Measurements from ENCODE around the gene GPX7. TPM values are rescaled to one million over a fixed set of nuclear protein-coding genes. Genes with fewer than 3 reads are reported as not detected.

The GPX7 gene
- total and polyA plus RNA-seq, 2 of the 4 experiments (the other 2 are of a cell fraction): 3.4 to 3.8 TPM

DNA sequence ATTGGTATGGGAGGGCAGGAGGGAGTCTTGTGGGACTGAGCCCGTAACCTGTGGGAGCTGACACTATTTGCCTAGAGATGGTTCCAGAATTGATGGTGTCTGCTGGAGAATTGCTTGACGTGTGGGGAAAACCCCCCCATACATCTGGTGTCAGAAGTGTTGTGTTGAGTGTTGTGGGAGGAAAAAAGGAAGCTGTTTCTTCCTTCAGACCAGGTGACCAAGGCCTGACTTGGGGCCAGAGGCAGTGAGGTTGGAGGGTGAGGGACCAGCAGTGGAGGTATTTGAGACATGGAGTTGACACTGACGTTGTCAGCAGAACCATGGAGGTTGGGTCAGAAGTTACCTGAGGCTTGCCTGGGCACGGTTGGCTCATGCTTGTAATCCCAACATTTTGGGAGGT is 39.1 kb downstream of the GPX7 start:
- Histone ChIP-seq H3K27ac (ENCODE audit: insufficient read depth, low read length) (no peak overlapping the region), H3K36me3 (ENCODE audit: control insufficient read depth, insufficient read depth, low read length) (no peaks in the 10 kb centered on the region), H4K8ac (ENCODE audit: low read depth in 2 of 2, low read length in 2 of 2) (no peak overlapping the region), H2BK20ac (ENCODE audit: low read depth, low read length) (no peak overlapping the region), H2BK15ac (ENCODE audit: low read depth, low read length) (no peak overlapping the region), H2AK5ac (ENCODE audit: low read depth, low read length) (no peak overlapping the region), H3K14ac (replicated peaks; ENCODE audit: low read depth, low read length) (no peak overlapping the region), H4K91ac (ENCODE audit: insufficient read depth, low read depth, low read length) (no peak overlapping the region), H3K9me3 (ENCODE audit: control insufficient read depth, insufficient read depth, low read length) (no peaks in the 10 kb centered on the region), H3K9ac (ENCODE audit: low read depth, low read length) (no peak overlapping the region), H3K56ac (ENCODE audit: extremely low read depth, insufficient read depth, low read length) (no peak overlapping the region), H3K18ac (ENCODE audit: low read depth, low read length) (no peak overlapping the region), H2BK120ac (ENCODE audit: low read depth, low read length) (no peak overlapping the region), H4K5ac (ENCODE audit: low read depth, low read length) (no peak overlapping the region), H3K4me1 (ENCODE audit: control insufficient read depth, insufficient read depth, low read length) (no peaks in the 10 kb centered on the region), H3K79me1 (ENCODE audit: low read depth in 1 of 2, low read length in 2 of 2) (no peaks in the 10 kb centered on the region), H3K4me3 (ENCODE audit: insufficient read depth, low read depth, low read length) (no peak overlapping the region), H3K27me3 (ENCODE audit: control insufficient read depth, insufficient read depth, low read length) (peaks cover 16% of the 10 kb centered on the region), H4K20me1 (ENCODE audit: insufficient read depth, low read length) (no peaks in the 10 kb centered on the region), H3K4me2 (ENCODE audit: low read depth, low read length) (no peak overlapping the region), H2AK9ac (replicated peaks; ENCODE audit: low read depth, low read length, poor library complexity) (no peak overlapping the region), H3K4ac (ENCODE audit: low read depth, low read length) (no peak overlapping the region), H3K23ac (ENCODE audit: low read depth, low read length) (no peak overlapping the region), H2BK5ac (ENCODE audit: low read depth, low read length, poor library complexity, severe bottlenecking) (no peak overlapping the region), H3K9me1 (ENCODE audit: insufficient read depth, low read length) (no peaks in the 10 kb centered on the region), H2AFZ (replicated peaks; ENCODE audit: low read length, poor library complexity) (no peak overlapping the region)
- no TSS peak for BruUV-seq (replicated peaks)
- ATAC-seq (ENCODE audit: low read depth) (no peak), DNase-seq (no peak)
- in situ Hi-C loops (cut with MboI; ENCODE audit: low sequenced_read_pairs): no loop called here
- dilution Hi-C loops (cut with HindIII; ENCODE audit: low sequenced_read_pairs, unreplicated experiment): no loop called here
- TF ChIP-seq SMC3 (IDR thresholded peaks at IDR 0.05; ENCODE audit: low read depth, low read length): no peak
- no peak for TF ChIP-seq MAFK (IDR thresholded peaks at IDR 0.05; ENCODE audit: low read depth, low read length)
- TF ChIP-seq, protein P1, sequence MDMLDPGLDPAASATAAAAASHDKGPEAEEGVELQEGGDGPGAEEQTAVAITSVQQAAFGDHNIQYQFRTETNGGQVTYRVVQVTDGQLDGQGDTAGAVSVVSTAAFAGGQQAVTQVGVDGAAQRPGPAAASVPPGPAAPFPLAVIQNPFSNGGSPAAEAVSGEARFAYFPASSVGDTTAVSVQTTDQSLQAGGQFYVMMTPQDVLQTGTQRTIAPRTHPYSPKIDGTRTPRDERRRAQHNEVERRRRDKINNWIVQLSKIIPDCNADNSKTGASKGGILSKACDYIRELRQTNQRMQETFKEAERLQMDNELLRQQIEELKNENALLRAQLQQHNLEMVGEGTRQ (IDR thresholded peaks at IDR 0.05; ENCODE audit: low read depth, low read length): no peak
- no peak for TF ChIP-seq RFX5 (IDR thresholded peaks at IDR 0.05; ENCODE audit: low read depth, low read length)
- TF ChIP-seq, protein P2, sequence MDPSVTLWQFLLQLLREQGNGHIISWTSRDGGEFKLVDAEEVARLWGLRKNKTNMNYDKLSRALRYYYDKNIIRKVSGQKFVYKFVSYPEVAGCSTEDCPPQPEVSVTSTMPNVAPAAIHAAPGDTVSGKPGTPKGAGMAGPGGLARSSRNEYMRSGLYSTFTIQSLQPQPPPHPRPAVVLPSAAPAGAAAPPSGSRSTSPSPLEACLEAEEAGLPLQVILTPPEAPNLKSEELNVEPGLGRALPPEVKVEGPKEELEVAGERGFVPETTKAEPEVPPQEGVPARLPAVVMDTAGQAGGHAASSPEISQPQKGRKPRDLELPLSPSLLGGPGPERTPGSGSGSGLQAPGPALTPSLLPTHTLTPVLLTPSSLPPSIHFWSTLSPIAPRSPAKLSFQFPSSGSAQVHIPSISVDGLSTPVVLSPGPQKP (IDR thresholded peaks at IDR 0.05; ENCODE audit: borderline replicate concordance, low read depth, low read length): no peak
- TF ChIP-seq POLR2A (IDR thresholded peaks at IDR 0.05; ENCODE audit: low read depth, low read length): no peak
- no peak for TF ChIP-seq MXI1 (IDR thresholded peaks at IDR 0.05; ENCODE audit: borderline replicate concordance, low read depth, low read length)
- no peak for TF ChIP-seq RAD21 (IDR thresholded peaks at IDR 0.05; ENCODE audit: low read length)
- TF ChIP-seq CTCF (conservative IDR thresholded peaks at IDR 0.05; ENCODE audit: low read depth, low read length): no peak
- no peak for TF ChIP-seq FOS (IDR thresholded peaks at IDR 0.05; ENCODE audit: low read depth, low read length)
- no peak for TF ChIP-seq MAZ (IDR thresholded peaks at IDR 0.05; ENCODE audit: borderline replicate concordance, low read depth, low read length)
- TF ChIP-seq CHD1 (IDR thresholded peaks at IDR 0.05; ENCODE audit: low read depth, low read length): no peak
- no peak for TF ChIP-seq NFE2L2 (IDR thresholded peaks at IDR 0.05; ENCODE audit: low read depth, low read length)
- TF ChIP-seq RCOR1 (IDR thresholded peaks at IDR 0.05; ENCODE audit: insufficient replicate concordance, low read length): no peak
- TF ChIP-seq BHLHE40 (IDR thresholded peaks at IDR 0.05; ENCODE audit: low read depth, low read length): no peak
- TF ChIP-seq CEBPB (IDR thresholded peaks at IDR 0.05; ENCODE audit: low read depth, low read length): no peak
- no CpG with 5 or more reads among the region's 4 CpGs for WGBS, 2 experiments (ENCODE audit: extremely low coverage in 2 of 2, insufficient read length in 1 of 2)
- ChIA-PET POLR2A (ENCODE audit: unreplicated experiment) (no interaction called here), CTCF (no interaction called here)
- intact Hi-C loops (cut with micrococcal nuclease): no loop called here
